HG03342 (cell line): ENCODE results near the gene ENDOV.

Experiments
- ATAC-seq: cut with Tn5 transposase; IDR thresholded peaks from one replicate; pipeline ENCODE4 v1.9.1; 2021; ENCODE audit warnings: mild to moderate bottlenecking, moderate library complexity; ENCODE audit not compliant: unreplicated experiment

Gene ENDOV

DNA sequence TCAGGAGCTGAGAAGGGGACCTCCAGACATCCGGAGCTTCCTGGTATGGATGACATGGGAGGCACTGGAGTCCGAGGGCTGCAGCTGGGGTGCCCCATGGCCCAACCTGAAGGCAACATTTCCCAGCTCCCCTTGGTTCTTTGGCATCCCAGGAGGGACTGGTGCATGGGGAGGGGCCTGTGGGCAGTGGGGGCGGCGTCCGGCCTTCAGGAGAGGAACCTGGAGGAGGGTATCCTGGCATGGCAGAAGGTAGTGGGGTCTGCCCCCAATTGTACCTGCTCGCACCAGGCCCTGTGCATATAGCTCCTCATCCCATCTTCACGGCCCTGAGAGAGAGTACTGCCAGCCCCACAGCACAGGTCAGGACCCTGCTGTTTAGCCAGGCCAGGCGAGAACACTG lies 49.5 kb downstream of the ENDOV start:
- no peak for ATAC-seq

- no peak for ATAC-seq
These were observed 50.5 kb downstream of the ENDOV start for GRCh38 chr17:80465327-80465974.

GRCh38 chr17:80466188-80466705 lies 51.3 kb downstream of the ENDOV start:
- no peak for ATAC-seq

DNA sequence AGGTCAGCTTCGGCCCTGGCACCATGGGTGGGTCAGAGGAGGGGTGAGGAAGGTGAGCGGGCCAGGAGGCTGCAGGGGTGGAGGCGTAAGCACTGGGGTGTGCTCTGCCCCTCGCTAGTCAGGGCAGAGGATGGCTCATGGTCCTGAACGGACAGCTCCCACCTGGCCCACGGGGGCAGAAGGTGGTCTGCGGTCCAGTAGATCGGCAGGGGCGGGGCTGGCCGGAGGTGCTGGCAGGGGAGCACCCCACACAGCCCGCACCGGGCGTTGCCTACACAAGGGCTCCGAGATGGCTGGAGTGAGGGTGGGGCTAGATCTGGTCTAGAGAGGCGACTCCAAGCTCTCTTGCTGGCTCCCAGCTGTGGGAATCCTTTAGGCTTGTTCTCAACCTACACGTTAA lies 53.3 kb downstream of the ENDOV start:
- no peak for ATAC-seq

DNA sequence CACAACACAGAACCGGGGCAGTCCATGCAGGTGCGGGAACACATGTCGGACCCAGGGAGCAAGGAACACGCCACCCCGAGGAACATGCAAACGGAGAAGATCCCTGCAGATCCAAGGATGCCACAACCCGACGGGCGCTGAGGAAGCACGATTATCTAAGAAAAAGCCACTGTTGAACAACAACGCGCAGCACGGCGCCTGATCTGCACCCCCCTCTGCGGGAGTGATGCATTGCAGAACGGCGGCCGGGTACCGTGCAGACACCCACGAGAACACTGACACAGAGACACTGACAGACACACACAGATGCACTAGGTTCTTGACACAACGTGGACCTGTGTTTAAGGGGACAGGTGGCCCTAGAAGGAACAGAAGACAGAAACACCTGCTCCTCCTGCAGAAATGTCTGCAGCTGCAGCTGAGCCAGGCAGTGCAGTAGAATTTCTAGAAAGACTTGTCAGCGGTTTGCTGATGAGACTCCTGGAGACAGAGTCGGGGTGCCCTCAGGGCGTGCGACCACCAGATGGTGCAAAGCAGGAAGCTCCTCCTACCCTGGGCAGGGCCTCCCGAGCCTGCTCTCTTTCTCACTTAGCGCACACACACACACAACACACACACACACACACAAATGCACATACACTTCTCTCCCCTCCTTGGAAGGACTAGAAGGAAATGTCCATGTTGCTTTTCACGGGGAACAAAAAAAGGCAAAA lies 54.0 kb downstream of the ENDOV start:
- no peak for ATAC-seq

DNA sequence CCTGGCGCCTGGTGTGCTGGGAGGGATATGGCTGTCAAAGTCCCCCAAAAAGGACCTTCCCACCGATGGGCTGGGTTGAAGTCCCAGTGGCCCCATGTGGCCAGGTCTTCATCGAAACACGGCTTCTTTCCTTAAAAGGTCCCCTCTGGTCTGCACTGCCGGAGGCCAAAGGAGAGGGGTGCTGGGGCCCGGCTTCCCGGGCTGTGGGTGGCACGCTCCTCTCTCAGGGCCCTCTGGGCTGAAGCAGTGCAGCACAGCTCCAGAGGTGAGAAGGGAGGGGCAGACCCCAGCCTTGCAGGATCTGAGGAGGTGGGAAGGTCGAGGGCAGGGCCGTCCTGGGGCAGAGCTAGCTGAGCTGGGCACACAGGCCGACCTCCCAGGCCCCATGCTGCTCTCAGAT lies 54.7 kb downstream of the ENDOV start:
- no peak for ATAC-seq

GRCh38 chr17:80470603-80471002 lies 55.6 kb downstream of the ENDOV start:
- no peak for ATAC-seq

- ATAC-seq = no peak
These were observed 57.0 kb downstream of the ENDOV start for GRCh38 chr17:80471922-80472321.

DNA sequence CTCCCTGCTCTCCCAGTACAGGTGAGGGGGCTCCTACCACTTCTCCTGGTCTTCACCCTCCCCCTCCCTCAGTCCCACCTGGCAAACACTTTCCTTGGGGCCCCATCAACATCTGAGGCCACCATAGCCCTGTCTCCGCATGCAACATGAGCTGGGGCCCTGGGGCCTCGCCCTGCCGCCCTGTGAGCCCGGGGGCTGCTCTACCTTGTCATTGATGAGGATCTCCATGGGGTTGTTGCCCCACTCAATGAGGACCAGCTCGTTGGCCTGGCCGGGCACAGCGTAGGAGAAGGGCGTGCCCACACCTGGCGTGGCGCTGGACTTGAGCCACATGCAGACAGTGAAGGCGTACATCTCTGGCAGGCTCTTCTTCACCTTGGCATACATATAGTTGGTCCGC lies 58.0 kb downstream of the ENDOV start:
- no peak for ATAC-seq

GRCh38 chr17:80473701-80474100 lies 58.7 kb downstream of the ENDOV start:
- ATAC-seq = no peak

- ATAC-seq = no peak
These were observed 59.4 kb downstream of the ENDOV start for GRCh38 chr17:80474231-80474960.

- ATAC-seq = no peak
These were observed 60.3 kb downstream of the ENDOV start for GRCh38 chr17:80474961-80475909.

DNA sequence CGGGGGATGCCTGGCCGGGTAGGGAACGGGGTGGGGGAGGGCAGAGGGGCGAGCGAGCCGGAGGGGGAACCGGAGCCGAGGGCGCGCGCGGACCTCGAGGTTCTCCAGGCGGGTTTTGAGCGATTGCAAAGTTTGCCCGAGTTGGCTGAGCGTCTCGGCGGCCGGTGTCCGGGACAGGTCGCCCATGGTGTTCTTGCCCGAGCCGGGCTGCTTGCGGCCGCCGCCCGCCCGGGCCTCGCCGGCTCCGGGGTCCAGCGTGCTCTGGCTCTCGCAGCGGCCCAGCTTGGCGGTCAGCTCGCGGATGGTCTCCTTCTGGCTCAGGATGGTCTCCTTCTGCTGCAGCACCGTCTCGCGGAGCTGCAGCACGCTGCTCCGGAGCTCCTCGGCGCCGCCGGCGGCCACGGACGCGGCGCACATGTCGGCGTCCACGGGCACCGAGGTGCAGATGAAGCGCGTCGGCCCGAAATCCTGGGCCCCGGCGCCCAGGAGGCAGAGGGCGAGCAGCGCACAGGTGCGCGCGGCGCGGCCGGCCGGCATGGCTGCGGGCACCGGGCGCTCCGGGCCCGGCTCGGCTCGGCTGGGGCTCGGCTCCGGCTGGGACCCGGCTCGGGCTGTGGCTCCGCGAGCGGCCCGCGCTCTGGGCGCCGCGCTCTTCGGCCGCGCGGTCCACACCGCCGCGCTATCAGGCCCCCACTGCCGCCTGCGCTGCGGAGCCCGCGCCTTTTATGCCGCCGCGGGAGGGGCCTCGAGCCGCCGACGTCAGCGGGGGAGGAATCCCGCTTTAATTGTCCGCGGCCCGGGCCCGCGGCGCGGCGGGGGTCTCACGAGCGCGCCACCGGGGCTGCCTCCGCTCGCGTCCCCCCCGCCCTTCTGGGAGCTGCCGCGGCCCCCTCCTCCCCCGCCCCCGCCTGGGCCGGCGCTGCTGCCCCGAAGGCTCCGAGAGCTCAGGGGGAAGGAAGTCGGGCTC lies 61.2 kb downstream of the ENDOV start, which contains the start of gene NPTX1:
Gene NPTX1, minus strand, starts transcription at position 698 of the 967 bp plus-strand sequence. Its CDS starts 161 bp downstream, at position 537.
- no peak for ATAC-seq

- no peak for ATAC-seq
These were observed 62.1 kb downstream of the ENDOV start for GRCh38 chr17:80476877-80477646.

DNA sequence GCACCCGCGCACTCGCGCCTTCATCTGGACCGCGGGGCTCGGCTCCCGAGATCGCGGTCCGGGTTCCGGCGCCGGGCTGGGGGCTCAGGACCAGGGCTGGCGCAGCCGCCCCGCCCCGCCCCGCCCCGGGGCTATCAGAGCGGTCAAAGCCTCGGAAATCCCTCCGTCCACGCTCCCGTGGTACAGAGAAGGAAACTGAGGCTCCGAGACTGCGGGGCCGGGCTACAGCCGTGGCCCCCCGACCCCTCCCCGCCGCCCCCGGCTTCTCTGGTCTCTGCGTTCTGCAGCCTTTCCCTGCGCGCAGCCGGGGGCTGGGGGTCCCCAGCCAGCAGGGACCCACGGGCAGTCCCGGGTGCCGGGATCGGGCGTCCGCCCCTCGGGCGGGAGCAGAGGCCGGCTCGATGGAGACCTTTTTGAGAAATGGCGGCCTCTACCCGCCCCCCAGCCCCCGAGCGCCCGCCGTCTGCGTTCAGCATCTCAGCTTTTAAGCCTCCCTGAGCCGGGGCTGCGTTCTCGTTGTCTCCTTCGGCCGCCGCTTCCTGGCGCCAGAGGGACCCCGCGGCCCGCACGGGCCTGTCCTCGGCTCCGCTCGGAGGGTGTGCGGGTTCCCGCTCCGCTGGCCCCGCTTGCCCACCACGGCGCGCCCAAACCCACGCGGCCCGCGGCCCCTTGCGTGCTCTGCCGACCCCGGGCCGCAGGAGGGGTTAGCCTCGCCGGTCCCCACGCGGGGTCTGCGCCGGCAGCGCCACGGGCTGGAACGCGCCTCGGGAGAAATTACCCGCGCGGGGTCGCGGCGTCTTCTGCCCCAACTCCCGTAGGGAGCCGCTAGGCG lies 62.9 kb downstream of the ENDOV start:
- ATAC-seq = no peak

- no peak for ATAC-seq
These were observed 63.7 kb downstream of the ENDOV start for GRCh38 chr17:80478487-80479245.

DNA sequence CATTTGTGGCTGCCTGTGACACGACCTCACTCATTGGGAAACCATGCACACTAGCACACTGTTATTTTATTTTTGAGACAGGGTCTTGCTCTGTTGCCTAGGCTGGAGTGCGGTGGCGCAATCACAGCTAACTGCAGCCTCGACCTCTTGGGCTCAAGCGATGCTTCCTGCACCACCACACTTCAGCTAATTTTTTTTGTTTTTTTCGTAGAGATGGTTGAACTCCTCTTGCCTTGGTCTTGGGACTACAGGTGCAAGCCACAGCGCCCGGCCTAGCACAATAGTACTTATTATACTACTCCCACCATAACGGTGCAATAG lies 64.2 kb downstream of the ENDOV start:
- ATAC-seq = no peak
